ENCODE results near the gene EEF1AKMT1. TPM values are rescaled to one million over a fixed set of nuclear protein-coding genes. Genes with fewer than 3 reads are reported as not detected.

EEF1AKMT1 gene
- total and polyA plus RNA-seq, 4 donors = 9.1 to 12.5 (median 10.7) TPM

DNA sequence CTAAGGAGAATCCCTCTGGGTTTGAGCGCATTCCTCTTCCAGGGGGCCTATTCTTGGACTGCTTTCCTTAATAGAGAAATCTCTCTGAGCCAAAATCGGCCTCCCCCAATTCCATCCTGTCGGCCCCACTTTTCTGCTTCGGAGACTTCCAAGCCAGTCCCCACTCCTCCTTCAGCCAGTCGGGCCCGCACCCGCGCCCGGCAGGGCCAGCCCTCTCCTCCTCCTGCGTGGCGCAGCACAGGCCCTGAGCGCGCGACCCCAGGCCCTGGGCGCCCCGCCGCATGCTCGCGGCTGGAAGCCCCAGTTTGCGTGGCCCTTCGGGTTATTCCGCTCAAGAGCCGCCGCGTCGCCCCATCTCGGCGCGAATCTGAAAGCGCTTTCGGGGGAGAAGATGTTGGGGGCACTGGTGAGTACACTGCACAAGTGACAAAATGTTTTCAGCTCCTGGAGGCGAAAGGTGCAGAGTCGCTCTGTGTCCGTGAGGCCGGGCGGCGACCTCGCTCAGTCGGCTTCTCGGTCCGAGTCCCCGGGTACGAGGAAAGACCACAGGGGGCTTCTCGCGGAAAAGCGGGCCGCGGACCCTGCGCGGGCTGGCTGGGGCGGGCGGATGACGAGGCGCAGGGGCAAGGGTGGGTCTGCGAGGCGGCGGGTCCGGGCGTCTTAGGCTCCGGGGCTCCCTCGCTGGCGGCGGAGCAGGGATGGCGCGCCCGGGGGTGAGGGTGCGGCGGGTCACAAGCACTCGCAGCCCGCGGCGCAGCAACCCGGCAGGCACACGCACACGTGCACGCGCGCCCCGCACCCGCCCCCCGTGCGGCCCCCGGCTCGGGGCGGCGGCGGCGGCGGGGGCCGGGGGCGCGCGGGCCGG, 70.6 kb downstream of the EEF1AKMT1 start, which contains the start of gene IL17D:
Gene IL17D, plus strand, starts transcription at position 785 of the 865 bp plus-strand sequence. CDS start 303 bp downstream, outside the sequence.
- H3K27ac ChIP-seq (ENCODE audit: low read depth in 1 of 2, low read length in 2 of 2) = no peak within 1 kb of the TSS
- H3K4me3 ChIP-seq (ENCODE audit: low read length in 2 of 2) = peak within 1 kb of the TSS; percentile 79 to 91
- H3K9me3 ChIP-seq (ENCODE audit: control insufficient read depth, low read length) = no peaks in the 10 kb centered on the region
- no peaks in the 10 kb centered on the region for H3K4me1 ChIP-seq (ENCODE audit: control insufficient read depth in 1 of 2, insufficient read depth in 2 of 2, low read length in 2 of 2)
- ATAC-seq (ENCODE audit: low FRiP score) (peak; percentile 70), DNase-seq (peak in 1 of 2 donors; percentile 79)
- no peaks in the 10 kb centered on the region for H3K27me3 ChIP-seq (ENCODE audit: control insufficient read depth in 1 of 2, insufficient read depth in 2 of 2, low read length in 1 of 2)
- WGBS, 2 donors = 1% methylated on average over 67 to 94 of the region's 94 CpGs
- intact Hi-C loops (cut with DNase I) = loop anchor here (10.0 kb wide), 3 partner anchors 138 to 208 kb away; partner anchors contain the start of genes IFT88 (in 1 of the 2) and XPO4 (in 1 of the 2)
- H3K36me3 ChIP-seq (ENCODE audit: control insufficient read depth in 1 of 2, insufficient read depth in 2 of 2, low read length in 1 of 2) = no peaks in the 10 kb centered on the region

DNA sequence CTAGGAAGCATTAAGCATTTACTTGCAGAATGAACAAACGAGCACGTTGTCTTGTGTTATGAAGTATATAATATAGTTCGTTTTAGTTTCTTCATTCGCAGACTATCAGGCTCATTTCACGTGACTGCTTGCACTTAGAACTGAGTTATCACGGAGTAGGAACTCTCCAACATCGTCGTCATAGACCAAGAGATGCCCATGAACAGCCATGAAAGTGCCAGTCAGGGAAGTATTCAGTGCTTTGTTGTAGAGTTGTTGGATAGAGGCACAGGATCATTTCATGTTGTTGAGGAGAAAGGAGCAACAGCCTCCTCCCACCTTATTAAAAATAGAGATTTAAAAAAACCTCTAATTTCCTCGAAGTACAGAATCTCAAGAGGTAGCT, 71.2 kb downstream of the EEF1AKMT1 start:
- Histone ChIP-seq H3K4me1 (ENCODE audit: control insufficient read depth in 1 of 2, insufficient read depth in 2 of 2, low read length in 2 of 2) (no peaks in the 10 kb centered on the region), H3K27me3 (ENCODE audit: control insufficient read depth in 1 of 2, insufficient read depth in 2 of 2, low read length in 1 of 2) (no peaks in the 10 kb centered on the region), H3K36me3 (ENCODE audit: control insufficient read depth in 1 of 2, insufficient read depth in 2 of 2, low read length in 1 of 2) (no peaks in the 10 kb centered on the region), H3K9me3 (ENCODE audit: control insufficient read depth, low read length) (no peaks in the 10 kb centered on the region), H3K27ac (ENCODE audit: low read depth in 1 of 2, low read length in 2 of 2) (no peak overlapping the region), H3K4me3 (ENCODE audit: low read length in 2 of 2) (no peak overlapping the region)
- WGBS, 2 donors = 31 to 43% methylated on average over 9 of the region's 9 CpGs
- no peak for ATAC-seq (ENCODE audit: low FRiP score)
- DNase-seq = no peak
- intact Hi-C loops (cut with DNase I) = loop anchor here (10.0 kb wide), 3 partner anchors 138 to 208 kb away; partner anchors contain the start of genes IFT88 (in 1 of the 2) and XPO4 (in 1 of the 2)

DNA sequence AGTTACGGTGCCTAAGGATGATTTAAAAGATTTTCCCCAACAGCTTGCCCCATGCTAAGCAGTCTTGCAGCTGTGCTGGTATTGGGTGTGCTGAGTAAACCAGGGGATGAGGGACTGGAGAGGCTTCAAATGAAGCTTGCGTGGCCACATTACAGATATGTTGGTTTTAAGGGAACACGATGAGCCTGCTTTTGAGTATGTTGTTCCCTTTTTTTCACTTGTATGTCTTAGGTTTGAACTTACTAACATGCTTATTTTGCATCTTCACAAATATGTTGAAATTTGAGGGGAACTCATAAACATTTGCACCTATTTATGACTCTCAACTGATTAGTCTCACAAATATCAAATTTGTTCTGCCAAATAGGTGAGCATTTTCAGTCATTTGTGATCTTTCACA, 72.3 kb downstream of the EEF1AKMT1 start:
- intact Hi-C loops (cut with DNase I) = loop anchor here (10.0 kb wide), 3 partner anchors 137 to 207 kb away; partner anchors contain the start of genes IFT88 (in 1 of the 2) and XPO4 (in 1 of the 2)
- no peak for DNase-seq
- no peaks in the 10 kb centered on the region for H3K9me3 ChIP-seq (ENCODE audit: control insufficient read depth, low read length)
- no peak for ATAC-seq (ENCODE audit: low FRiP score)
- no peaks in the 10 kb centered on the region for H3K4me1 ChIP-seq (ENCODE audit: control insufficient read depth in 1 of 2, insufficient read depth in 2 of 2, low read length in 2 of 2)
- 96 to 97% methylated on average over 3 of the region's 3 CpGs for WGBS, 2 donors
- H3K27me3 ChIP-seq (ENCODE audit: control insufficient read depth in 1 of 2, insufficient read depth in 2 of 2, low read length in 1 of 2) = no peaks in the 10 kb centered on the region
- no peak overlapping the region for H3K27ac ChIP-seq (ENCODE audit: low read depth in 1 of 2, low read length in 2 of 2)
- no peak overlapping the region for H3K4me3 ChIP-seq (ENCODE audit: low read length in 2 of 2)
- no peaks in the 10 kb centered on the region for H3K36me3 ChIP-seq (ENCODE audit: control insufficient read depth in 1 of 2, insufficient read depth in 2 of 2, low read length in 1 of 2)

- H3K4me3 ChIP-seq (ENCODE audit: low read length in 2 of 2) = no peak overlapping the region
- H3K4me1 ChIP-seq (ENCODE audit: control insufficient read depth in 1 of 2, insufficient read depth in 2 of 2, low read length in 2 of 2) = no peaks in the 10 kb centered on the region
- no peaks in the 10 kb centered on the region for H3K9me3 ChIP-seq (ENCODE audit: control insufficient read depth, low read length)
- 92 to 93% methylated on average over 6 of the region's 6 CpGs for WGBS, 2 donors
- DNase-seq (no peak), ATAC-seq (ENCODE audit: low FRiP score) (no peak)
- intact Hi-C loops (cut with DNase I) = loop anchor here (10.0 kb wide), 3 partner anchors 135 to 205 kb away; partner anchors contain the start of genes IFT88 (in 1 of the 2) and XPO4 (in 1 of the 2)
- no peaks in the 10 kb centered on the region for H3K27me3 ChIP-seq (ENCODE audit: control insufficient read depth in 1 of 2, insufficient read depth in 2 of 2, low read length in 1 of 2)
- H3K27ac ChIP-seq (ENCODE audit: low read depth in 1 of 2, low read length in 2 of 2) = no peak overlapping the region
- no peaks in the 10 kb centered on the region for H3K36me3 ChIP-seq (ENCODE audit: control insufficient read depth in 1 of 2, insufficient read depth in 2 of 2, low read length in 1 of 2)
These were observed 73.5 kb downstream of the EEF1AKMT1 start for GRCh38 chr13:20700288-20700687.

- ATAC-seq (ENCODE audit: low FRiP score) = no peak
- WGBS, 2 donors = 94% methylated on average over 9 of the region's 9 CpGs
- intact Hi-C loops (cut with DNase I) = loop anchor here (10.0 kb wide), 3 partner anchors 135 to 205 kb away; partner anchors contain the start of genes IFT88 (in 1 of the 2) and XPO4 (in 1 of the 2)
These were observed 74.0 kb downstream of the EEF1AKMT1 start for GRCh38 chr13:20699715-20700114.

DNA sequence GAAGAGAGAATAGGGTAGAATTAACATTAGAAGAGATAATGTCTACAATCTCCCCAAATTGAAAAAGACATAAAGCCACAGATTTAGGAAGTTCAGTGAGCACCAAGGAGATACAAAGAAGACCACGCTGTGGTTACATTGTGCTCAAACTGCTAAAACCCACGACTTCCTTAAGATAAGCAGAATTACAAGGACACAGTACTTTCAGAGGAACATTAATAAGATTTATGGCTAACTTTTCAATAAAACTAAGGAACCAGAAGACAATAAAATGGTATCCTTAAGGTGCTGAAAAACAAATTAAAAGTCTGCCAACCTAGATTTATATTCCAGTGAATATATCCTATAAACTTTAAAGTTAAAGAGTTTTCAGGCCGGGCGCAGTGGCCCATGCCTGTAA, 77.7 kb downstream of the EEF1AKMT1 start:
- Histone ChIP-seq H3K27me3 (ENCODE audit: control insufficient read depth in 1 of 2, insufficient read depth in 2 of 2, low read length in 1 of 2) (no peaks in the 10 kb centered on the region), H3K4me3 (ENCODE audit: low read length in 2 of 2) (no peak overlapping the region), H3K4me1 (ENCODE audit: control insufficient read depth in 1 of 2, insufficient read depth in 2 of 2, low read length in 2 of 2) (no peaks in the 10 kb centered on the region), H3K27ac (ENCODE audit: low read depth in 1 of 2, low read length in 2 of 2) (no peak overlapping the region), H3K9me3 (ENCODE audit: control insufficient read depth, low read length) (no peaks in the 10 kb centered on the region), H3K36me3 (ENCODE audit: control insufficient read depth in 1 of 2, insufficient read depth in 2 of 2, low read length in 1 of 2) (no peaks in the 10 kb centered on the region)
- no peak for DNase-seq
- intact Hi-C loops (cut with DNase I) = no loop called here
- 76% methylated on average over 4 of the region's 4 CpGs for WGBS, 2 donors
- ATAC-seq (ENCODE audit: low FRiP score) = no peak

More at GRCh38 chr13:20699715-20700114, 74.0 kb downstream of the EEF1AKMT1 start:
- H3K27ac ChIP-seq (ENCODE audit: low read depth in 1 of 2, low read length in 2 of 2) = no peak overlapping the region
- DNase-seq = no peak
- H3K36me3 ChIP-seq (ENCODE audit: control insufficient read depth in 1 of 2, insufficient read depth in 2 of 2, low read length in 1 of 2) = no peaks in the 10 kb centered on the region
- no peaks in the 10 kb centered on the region for H3K9me3 ChIP-seq (ENCODE audit: control insufficient read depth, low read length)
- H3K4me1 ChIP-seq (ENCODE audit: control insufficient read depth in 1 of 2, insufficient read depth in 2 of 2, low read length in 2 of 2) = no peaks in the 10 kb centered on the region
- H3K4me3 ChIP-seq (ENCODE audit: low read length in 2 of 2) = no peak overlapping the region
- H3K27me3 ChIP-seq (ENCODE audit: control insufficient read depth in 1 of 2, insufficient read depth in 2 of 2, low read length in 1 of 2) = no peaks in the 10 kb centered on the region

DNA sequence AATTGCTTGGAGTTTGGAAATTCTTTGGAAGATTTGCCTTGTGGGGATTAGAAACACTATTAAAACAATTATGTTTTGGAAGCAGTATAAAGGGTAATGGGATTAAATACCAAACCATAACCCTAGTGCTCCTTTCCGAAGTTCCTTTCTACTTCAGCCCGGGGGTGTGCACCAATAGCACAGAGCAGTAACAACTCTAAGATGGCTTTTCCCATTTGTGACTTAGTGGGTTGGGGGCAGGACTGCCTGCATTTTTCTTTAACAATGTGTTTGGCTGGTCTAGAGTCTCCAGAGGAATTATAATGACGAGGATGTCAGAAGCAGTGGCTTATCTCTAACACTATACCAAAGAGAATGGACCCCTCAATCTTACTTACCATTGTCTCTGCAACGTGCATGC, 82.1 kb downstream of the EEF1AKMT1 start:
- DNase-seq (no peak), ATAC-seq (ENCODE audit: low FRiP score) (no peak)
- Histone ChIP-seq H3K36me3 (ENCODE audit: control insufficient read depth in 1 of 2, insufficient read depth in 2 of 2, low read length in 1 of 2) (no peaks in the 10 kb centered on the region), H3K4me3 (ENCODE audit: low read length in 2 of 2) (no peak overlapping the region), H3K27me3 (ENCODE audit: control insufficient read depth in 1 of 2, insufficient read depth in 2 of 2, low read length in 1 of 2) (no peaks in the 10 kb centered on the region), H3K9me3 (ENCODE audit: control insufficient read depth, low read length) (no peaks in the 10 kb centered on the region), H3K4me1 (ENCODE audit: control insufficient read depth in 1 of 2, insufficient read depth in 2 of 2, low read length in 2 of 2) (no peaks in the 10 kb centered on the region), H3K27ac (ENCODE audit: low read depth in 1 of 2, low read length in 2 of 2) (no peak overlapping the region)
- intact Hi-C loops (cut with DNase I) = no loop called here
- WGBS, 2 donors = 69 to 72% methylated on average over 4 of the region's 4 CpGs

GRCh38 chr13:20689291-20689690, 84.5 kb downstream of the EEF1AKMT1 start:
- H3K36me3 ChIP-seq (ENCODE audit: control insufficient read depth in 1 of 2, insufficient read depth in 2 of 2, low read length in 1 of 2) = no peaks in the 10 kb centered on the region
- intact Hi-C loops (cut with DNase I) = no loop called here
- ATAC-seq (ENCODE audit: low FRiP score) = no peak

More at GRCh38 chr13:20689291-20689690, 84.5 kb downstream of the EEF1AKMT1 start:
- 94 to 96% methylated on average over 3 of the region's 3 CpGs for WGBS, 2 donors
- Histone ChIP-seq H3K9me3 (ENCODE audit: control insufficient read depth, low read length) (no peaks in the 10 kb centered on the region), H3K4me3 (ENCODE audit: low read length in 2 of 2) (no peak overlapping the region), H3K27ac (ENCODE audit: low read depth in 1 of 2, low read length in 2 of 2) (no peak overlapping the region), H3K4me1 (ENCODE audit: control insufficient read depth in 1 of 2, insufficient read depth in 2 of 2, low read length in 2 of 2) (no peaks in the 10 kb centered on the region), H3K27me3 (ENCODE audit: control insufficient read depth in 1 of 2, insufficient read depth in 2 of 2, low read length in 1 of 2) (no peaks in the 10 kb centered on the region)
- DNase-seq = no peak
